ENCODE data around the gene FOXP1.

FOXP1 gene

DNA sequence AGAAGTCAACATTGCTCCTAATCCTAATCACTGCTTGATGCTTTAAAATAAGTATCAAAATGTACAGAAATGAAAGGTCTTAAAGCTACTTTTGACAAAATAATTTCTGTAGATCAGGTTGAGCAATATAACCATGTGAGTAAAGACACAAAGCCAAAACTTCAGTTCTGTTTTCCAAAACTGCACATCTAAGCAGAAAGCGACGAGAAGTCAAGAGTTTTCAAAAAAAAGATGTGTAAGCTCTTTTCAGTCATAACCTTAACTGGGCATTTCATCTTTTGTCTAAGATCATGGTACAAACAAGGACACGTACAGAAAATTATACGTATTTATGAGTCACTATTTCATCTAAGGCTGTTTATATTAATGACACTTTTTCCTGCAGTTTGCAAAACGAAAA, 608.8 kb downstream of the FOXP1 start:
- no peaks in the 10 kb centered on the region for H3K36me3 ChIP-seq

DNA sequence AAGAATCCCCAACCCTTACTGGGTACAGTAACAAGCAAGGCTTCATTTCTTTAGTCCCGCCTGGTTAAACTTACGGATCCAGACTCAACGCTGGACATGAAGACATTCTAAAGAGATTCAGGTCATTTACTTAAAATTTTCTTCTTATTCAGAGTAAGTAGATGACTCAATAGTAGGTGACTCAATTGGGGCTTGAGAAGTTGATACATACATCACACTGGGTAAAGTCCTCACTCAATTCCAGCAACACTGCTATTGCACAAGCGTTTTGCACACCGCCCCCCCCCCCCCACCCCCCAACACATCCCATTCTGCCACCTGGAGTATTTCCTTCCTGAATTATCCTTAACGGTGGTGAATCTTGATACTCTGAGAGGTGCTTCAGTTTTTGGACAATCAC, 610.0 kb downstream of the FOXP1 start:
- H3K27ac ChIP-seq = no peak overlapping the region
- no peaks in the 10 kb centered on the region for H3K27me3 ChIP-seq (ENCODE audit: insufficient read depth, low read depth, severe bottlenecking)

More for the DNA sequence above, 608.8 kb downstream of the FOXP1 start:
- no peak for DNase-seq
- TF ChIP-seq, protein P1, sequence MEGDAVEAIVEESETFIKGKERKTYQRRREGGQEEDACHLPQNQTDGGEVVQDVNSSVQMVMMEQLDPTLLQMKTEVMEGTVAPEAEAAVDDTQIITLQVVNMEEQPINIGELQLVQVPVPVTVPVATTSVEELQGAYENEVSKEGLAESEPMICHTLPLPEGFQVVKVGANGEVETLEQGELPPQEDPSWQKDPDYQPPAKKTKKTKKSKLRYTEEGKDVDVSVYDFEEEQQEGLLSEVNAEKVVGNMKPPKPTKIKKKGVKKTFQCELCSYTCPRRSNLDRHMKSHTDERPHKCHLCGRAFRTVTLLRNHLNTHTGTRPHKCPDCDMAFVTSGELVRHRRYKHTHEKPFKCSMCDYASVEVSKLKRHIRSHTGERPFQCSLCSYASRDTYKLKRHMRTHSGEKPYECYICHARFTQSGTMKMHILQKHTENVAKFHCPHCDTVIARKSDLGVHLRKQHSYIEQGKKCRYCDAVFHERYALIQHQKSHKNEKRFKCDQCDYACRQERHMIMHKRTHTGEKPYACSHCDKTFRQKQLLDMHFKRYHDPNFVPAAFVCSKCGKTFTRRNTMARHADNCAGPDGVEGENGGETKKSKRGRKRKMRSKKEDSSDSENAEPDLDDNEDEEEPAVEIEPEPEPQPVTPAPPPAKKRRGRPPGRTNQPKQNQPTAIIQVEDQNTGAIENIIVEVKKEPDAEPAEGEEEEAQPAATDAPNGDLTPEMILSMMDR (IDR thresholded peaks at IDR 0.05; ENCODE audit: low read depth, low read length) = no peak
- Histone ChIP-seq H3K27ac (no peak overlapping the region), H3K9me3 (ENCODE audit: severe bottlenecking) (no peaks in the 10 kb centered on the region), H3K4me3 (ENCODE audit: low read depth, low read length) (no peak overlapping the region), H3K27me3 (ENCODE audit: insufficient read depth, low read depth, severe bottlenecking) (no peaks in the 10 kb centered on the region)

DNA sequence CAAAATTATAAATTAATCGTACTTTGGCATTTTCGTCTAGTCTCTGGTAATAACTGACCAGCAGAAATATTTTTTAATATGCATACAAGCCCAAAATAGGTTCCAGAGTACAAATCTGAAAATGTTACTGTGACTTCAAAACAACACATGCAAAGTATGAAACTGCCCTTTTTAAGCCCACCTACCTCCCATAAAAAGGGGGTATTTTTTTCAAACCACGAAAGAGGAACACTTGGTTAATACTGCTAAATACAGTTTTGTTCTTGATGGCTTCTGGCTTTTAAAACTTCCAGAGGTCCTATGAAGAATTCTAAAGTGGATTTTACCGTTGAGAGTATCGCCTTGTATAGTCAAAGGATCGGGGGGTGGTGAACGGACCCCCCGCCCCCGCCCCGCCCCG, 610.7 kb downstream of the FOXP1 start:
- H3K9me3 ChIP-seq (ENCODE audit: severe bottlenecking) = no peaks in the 10 kb centered on the region
- DNase-seq = no peak

More for the DNA sequence above, 610.0 kb downstream of the FOXP1 start:
- DNase-seq = no peak
- Histone ChIP-seq H3K36me3 (no peaks in the 10 kb centered on the region), H3K9me3 (ENCODE audit: severe bottlenecking) (no peaks in the 10 kb centered on the region), H3K4me3 (ENCODE audit: low read depth, low read length) (no peak overlapping the region)
- TF ChIP-seq, protein P1 (IDR thresholded peaks at IDR 0.05; ENCODE audit: low read depth, low read length) = no peak

DNA sequence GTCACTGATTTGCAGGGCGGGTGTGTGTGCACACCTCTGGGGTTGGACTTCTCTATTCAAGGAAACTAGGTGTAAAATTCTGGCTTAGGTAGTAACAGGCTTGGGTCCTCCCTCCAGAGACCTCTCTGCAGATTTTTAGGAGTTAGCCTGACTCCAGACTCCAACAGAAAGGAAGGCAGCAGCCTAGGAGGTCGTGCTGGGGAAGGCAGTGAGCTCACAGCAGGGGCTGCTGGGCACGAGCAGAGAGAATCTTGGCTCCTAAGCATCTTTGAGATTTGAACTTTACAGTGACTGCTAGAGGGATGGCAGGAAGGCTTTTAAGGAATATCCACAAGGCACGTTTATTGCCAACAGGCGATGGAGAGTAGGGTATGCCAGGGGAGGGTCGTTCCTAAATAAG, 612.6 kb downstream of the FOXP1 start:
- H3K27ac ChIP-seq = no peak overlapping the region
- no peaks in the 10 kb centered on the region for H3K36me3 ChIP-seq
- no peaks in the 10 kb centered on the region for H3K27me3 ChIP-seq (ENCODE audit: insufficient read depth, low read depth, severe bottlenecking)
- DNase-seq = no peak
- TF ChIP-seq, protein P1 (IDR thresholded peaks at IDR 0.05; ENCODE audit: low read depth, low read length) = no peak
- H3K4me3 ChIP-seq (ENCODE audit: low read depth, low read length) = no peak overlapping the region
- H3K9me3 ChIP-seq (ENCODE audit: severe bottlenecking) = no peaks in the 10 kb centered on the region

More for the DNA sequence above, 610.7 kb downstream of the FOXP1 start:
- Histone ChIP-seq H3K27ac (no peak overlapping the region), H3K27me3 (ENCODE audit: insufficient read depth, low read depth, severe bottlenecking) (no peaks in the 10 kb centered on the region), H3K36me3 (no peaks in the 10 kb centered on the region), H3K4me3 (ENCODE audit: low read depth, low read length) (no peak overlapping the region)
- TF ChIP-seq, protein P1 (IDR thresholded peaks at IDR 0.05; ENCODE audit: low read depth, low read length) = no peak

DNA sequence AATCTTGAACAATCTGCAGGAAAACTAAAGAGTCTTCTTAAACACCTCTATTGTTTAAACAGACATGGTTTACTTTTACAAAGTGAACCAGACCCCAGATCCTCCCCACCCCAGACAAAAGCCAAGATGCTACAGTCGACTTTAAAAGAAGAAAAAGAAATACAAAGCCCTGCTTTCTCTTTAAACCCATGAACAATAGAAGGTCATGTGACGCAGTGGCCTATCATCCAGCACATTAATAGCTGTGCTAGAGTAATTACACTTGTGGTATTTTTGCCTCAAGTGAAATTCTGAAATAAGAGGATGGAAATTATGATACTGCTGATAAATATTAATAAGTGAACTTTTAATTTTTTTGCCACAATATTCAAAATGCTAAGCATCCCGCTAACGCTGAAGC, 613.4 kb downstream of the FOXP1 start:
- H3K36me3 ChIP-seq = no peaks in the 10 kb centered on the region
- no peaks in the 10 kb centered on the region for H3K9me3 ChIP-seq (ENCODE audit: severe bottlenecking)
- TF ChIP-seq, protein P1 (IDR thresholded peaks at IDR 0.05; ENCODE audit: low read depth, low read length) = no peak
- no peak for DNase-seq
- H3K27ac ChIP-seq = no peak overlapping the region
- no peaks in the 10 kb centered on the region for H3K27me3 ChIP-seq (ENCODE audit: insufficient read depth, low read depth, severe bottlenecking)
- H3K4me3 ChIP-seq (ENCODE audit: low read depth, low read length) = no peak overlapping the region

Measured in WERI-Rb-1 (cell line).